ENCODE data around the gene TP63.

DNA sequence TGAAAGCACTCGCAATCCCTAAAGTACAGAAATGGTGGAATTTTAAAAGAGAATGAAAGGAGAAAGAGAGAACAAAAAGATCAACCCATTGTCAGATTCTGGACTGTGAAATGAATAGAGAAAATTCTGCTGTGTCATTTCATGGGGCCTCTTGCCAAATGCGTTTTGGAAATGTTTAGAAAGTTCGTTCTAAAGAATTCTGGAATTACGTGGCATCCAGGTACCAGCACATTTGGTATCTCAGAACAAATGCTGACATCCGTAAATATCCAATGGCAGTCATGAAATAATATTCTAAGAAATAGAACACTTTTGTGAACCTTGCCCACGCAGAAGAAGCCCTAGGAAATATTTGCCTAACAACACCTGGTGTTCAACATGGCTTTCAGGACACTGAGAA, 270.3 kb downstream of the TP63 start:
- TF ChIP-seq POLR2A (IDR thresholded peaks at IDR 0.05): no peak
- TF ChIP-seq, protein P1, sequence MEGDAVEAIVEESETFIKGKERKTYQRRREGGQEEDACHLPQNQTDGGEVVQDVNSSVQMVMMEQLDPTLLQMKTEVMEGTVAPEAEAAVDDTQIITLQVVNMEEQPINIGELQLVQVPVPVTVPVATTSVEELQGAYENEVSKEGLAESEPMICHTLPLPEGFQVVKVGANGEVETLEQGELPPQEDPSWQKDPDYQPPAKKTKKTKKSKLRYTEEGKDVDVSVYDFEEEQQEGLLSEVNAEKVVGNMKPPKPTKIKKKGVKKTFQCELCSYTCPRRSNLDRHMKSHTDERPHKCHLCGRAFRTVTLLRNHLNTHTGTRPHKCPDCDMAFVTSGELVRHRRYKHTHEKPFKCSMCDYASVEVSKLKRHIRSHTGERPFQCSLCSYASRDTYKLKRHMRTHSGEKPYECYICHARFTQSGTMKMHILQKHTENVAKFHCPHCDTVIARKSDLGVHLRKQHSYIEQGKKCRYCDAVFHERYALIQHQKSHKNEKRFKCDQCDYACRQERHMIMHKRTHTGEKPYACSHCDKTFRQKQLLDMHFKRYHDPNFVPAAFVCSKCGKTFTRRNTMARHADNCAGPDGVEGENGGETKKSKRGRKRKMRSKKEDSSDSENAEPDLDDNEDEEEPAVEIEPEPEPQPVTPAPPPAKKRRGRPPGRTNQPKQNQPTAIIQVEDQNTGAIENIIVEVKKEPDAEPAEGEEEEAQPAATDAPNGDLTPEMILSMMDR (IDR thresholded peaks at IDR 0.05): no peak
